ENCODE results near the gene FOXN3.
"Not testable (repeated sequence)": the region's sequence is repeated elsewhere in the genome, so short reads cannot be mapped to it uniquely, and the experiment has no call there.

Gene FOXN3

GRCh38 chr14:89158104-89158503, 258.9 kb downstream of the FOXN3 start:
- not testable (repeated sequence) for DNase-seq

GRCh38 chr14:89155491-89155890, 261.5 kb downstream of the FOXN3 start:
- no peak for DNase-seq

- not testable (repeated sequence) for DNase-seq
Measured at GRCh38 chr14:89151693-89152092, 265.3 kb downstream of the FOXN3 start.

- no peak for DNase-seq
Measured at GRCh38 chr14:89146274-89146673, 270.8 kb downstream of the FOXN3 start.

- DNase-seq = no peak
Measured at GRCh38 chr14:89144642-89145041, 272.4 kb downstream of the FOXN3 start.

GRCh38 chr14:89144066-89144465, 273.0 kb downstream of the FOXN3 start:
- DNase-seq = no peak

- DNase-seq = no peak
Measured at GRCh38 chr14:89143595-89143994, 273.4 kb downstream of the FOXN3 start.

- no peak for DNase-seq
Measured at GRCh38 chr14:89142366-89142765, 274.7 kb downstream of the FOXN3 start.

GRCh38 chr14:89141862-89142261, 275.2 kb downstream of the FOXN3 start:
- no peak for DNase-seq

GRCh38 chr14:89140326-89140725, 276.7 kb downstream of the FOXN3 start:
- DNase-seq = no peak

- DNase-seq = no peak
Measured at GRCh38 chr14:89139404-89140247, 277.4 kb downstream of the FOXN3 start.

- DNase-seq = no peak
Measured at GRCh38 chr14:89138846-89139245, 278.2 kb downstream of the FOXN3 start.

GRCh38 chr14:89137526-89138163, 279.4 kb downstream of the FOXN3 start:
- DNase-seq = peak; percentile 69

GRCh38 chr14:89136587-89136986, 280.4 kb downstream of the FOXN3 start:
- DNase-seq = no peak

GRCh38 chr14:89134640-89135039, 282.4 kb downstream of the FOXN3 start:
- DNase-seq = no peak

- DNase-seq = no peak
Measured at GRCh38 chr14:89131004-89131750, 285.9 kb downstream of the FOXN3 start.

- DNase-seq = no peak
Measured at GRCh38 chr14:89129570-89129969, 287.5 kb downstream of the FOXN3 start.

- DNase-seq = no peak
Measured at GRCh38 chr14:89128311-89129026, 288.6 kb downstream of the FOXN3 start.

- no peak for DNase-seq
Measured at GRCh38 chr14:89126461-89126860, 290.6 kb downstream of the FOXN3 start.

GRCh38 chr14:89125216-89125615, 291.8 kb downstream of the FOXN3 start:
- no peak for DNase-seq

GRCh38 chr14:89123851-89124250, 293.2 kb downstream of the FOXN3 start:
- DNase-seq = no peak

GRCh38 chr14:89123215-89123614, 293.8 kb downstream of the FOXN3 start:
- no peak for DNase-seq
